IPS DF 19.7 (cell line): Measurements from ENCODE around the gene SMYD3.

Source experiments
- DNase-seq: peaks from one replicate; pipeline ENCODE4 v3.0.0-alpha.2; 2013; ENCODE audit warnings: low read depth, low spot score

Gene SMYD3

DNA sequence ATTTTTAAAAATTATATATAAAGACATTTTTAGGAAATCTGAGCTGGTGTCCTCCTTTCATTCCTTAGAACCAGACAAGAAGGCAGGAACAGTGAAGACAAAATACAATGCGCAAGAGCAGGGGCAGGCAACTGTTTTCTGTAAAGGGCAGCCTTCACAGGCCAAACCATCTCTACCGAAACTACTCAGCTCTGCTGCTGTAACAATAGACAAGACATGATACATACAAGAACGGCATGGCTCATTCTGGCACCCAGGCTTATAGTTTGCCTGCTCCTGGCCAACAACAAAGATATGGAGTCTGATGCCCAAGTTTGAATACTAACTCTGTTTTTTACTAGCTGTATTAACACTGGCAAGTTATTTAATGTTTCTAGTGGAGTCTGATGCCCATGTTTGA lies 232.0 kb downstream of the SMYD3 start:
- DNase-seq: no peak

GRCh38 chr1:246274186-246274585 lies 232.9 kb downstream of the SMYD3 start:
- DNase-seq: no peak

DNA sequence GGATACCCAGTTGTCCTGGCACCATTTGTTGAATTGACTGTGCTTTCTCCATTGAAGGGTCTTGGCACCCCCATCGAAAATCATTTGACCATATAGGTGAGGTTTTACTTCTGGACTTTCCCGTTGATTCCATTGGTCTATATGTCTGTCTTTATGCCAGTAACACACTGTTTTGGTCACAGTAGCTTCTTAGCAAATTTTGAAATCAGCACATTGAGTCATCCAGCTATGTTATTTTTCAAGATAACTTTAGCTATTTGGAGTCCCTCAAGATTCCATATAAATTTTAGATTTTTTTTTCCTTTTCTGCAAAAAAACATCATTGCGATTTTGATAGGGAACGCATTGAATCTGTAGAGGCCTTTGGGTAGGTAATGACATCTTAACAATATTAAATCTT lies 235.6 kb downstream of the SMYD3 start:
- no peak for DNase-seq

DNA sequence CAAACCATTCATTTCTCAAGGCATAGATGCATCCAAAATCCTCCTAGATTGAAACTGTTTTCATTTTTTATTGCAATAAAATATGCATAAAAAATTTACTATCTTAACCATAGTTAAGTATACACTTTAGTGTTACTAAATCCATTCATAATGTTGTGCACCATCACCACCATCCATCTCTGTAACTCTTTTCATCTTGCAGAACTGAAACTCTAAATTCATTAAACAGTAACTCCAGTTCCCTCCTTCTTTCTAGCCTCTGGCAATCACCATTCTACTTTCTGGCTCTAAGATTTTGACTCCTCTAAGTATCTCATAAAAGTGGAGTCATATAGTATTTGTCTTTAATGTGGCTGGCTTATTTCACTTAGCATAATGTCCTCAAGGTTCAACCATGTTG lies 236.8 kb downstream of the SMYD3 start:
- no peak for DNase-seq

GRCh38 chr1:246269466-246269865 lies 237.6 kb downstream of the SMYD3 start:
- no peak for DNase-seq

GRCh38 chr1:246267896-246268295 lies 239.2 kb downstream of the SMYD3 start:
- DNase-seq: peak; percentile 7

- no peak for DNase-seq
Measured at GRCh38 chr1:246267426-246267825, 239.7 kb downstream of the SMYD3 start.

GRCh38 chr1:246265481-246265880 lies 241.6 kb downstream of the SMYD3 start:
- DNase-seq: no peak

- no peak for DNase-seq
Measured at GRCh38 chr1:246262281-246262680, 244.8 kb downstream of the SMYD3 start.

- no peak for DNase-seq
Measured at GRCh38 chr1:246261639-246262038, 245.4 kb downstream of the SMYD3 start.

GRCh38 chr1:246258250-246258649 lies 248.8 kb downstream of the SMYD3 start:
- no peak for DNase-seq

DNA sequence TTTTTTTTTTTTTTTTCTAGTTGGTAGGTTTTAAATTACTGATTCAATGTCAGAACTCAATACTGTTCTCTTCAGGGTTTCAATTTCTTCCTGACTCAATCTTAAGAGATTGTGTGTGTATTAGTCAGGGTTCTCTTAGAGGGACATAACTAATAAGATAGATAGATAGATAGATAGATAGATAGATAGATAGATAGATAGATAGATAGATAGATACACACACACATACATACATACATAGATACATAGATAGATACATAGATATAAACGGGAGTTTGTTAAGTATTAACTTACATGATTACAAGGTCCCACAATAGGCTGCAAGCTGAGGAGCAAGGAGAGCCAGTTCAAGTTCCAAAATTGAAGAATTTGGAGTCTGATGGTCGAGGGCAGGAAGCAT lies 251.3 kb downstream of the SMYD3 start:
- DNase-seq: no peak

DNA sequence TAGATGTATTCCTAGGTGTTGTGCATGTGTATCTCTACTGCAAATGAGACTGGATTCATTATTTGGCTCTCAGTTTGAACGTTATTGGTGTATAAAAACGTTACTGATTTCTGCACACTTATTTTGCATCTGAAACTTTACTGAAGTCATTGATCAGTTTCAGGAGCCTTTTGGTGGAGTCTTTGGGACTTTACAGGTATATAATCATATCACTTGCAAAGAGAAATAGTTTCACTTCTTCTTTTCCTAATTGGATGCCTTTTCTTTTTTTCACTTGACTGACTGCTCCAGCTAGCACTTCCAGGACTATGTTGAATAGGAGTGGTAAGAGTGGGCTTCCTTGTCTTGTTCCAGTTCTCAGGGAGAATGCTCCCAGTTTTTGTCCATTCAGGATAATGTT lies 252.2 kb downstream of the SMYD3 start:
- no peak for DNase-seq

GRCh38 chr1:246246430-246246829 lies 260.6 kb downstream of the SMYD3 start:
- no peak for DNase-seq

GRCh38 chr1:246245541-246245940 lies 261.5 kb downstream of the SMYD3 start:
- no peak for DNase-seq

GRCh38 chr1:246232126-246232525 lies 275.0 kb downstream of the SMYD3 start:
- no peak for DNase-seq

- DNase-seq: no peak
Measured at GRCh38 chr1:246226041-246226440, 281.0 kb downstream of the SMYD3 start.

GRCh38 chr1:246221485-246222255 lies 285.4 kb downstream of the SMYD3 start:
- no peak for DNase-seq

DNA sequence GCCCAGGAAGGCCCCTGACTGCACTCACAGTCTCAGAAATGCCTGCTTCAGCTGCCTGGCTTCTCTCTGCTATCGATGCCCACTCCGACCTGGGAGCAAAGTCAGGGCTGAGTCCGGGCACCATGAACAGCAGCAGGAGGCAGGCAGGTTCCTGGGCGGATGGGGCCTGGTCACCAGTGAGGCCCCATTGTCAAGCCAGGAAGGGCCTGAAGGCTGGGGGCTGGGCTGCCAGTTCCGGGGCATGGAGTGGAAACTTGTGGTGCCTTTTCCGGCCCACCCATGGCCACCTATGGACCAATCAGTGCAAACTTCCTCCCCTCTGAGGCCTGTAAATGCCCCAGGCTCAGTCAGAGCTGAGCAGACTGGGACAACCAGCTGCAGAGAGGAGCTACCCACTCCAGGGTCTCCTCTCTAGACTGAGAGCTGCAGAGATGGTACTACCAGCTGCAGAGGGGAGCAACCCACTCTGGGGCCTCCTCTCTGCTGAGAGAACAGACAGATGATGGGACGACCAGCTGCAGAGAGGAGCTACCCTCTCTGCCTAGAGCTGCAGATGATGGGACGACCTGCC lies 286.5 kb downstream of the SMYD3 start:
- no peak for DNase-seq

GRCh38 chr1:246219508-246220030 lies 287.5 kb downstream of the SMYD3 start:
- no peak for DNase-seq

DNA sequence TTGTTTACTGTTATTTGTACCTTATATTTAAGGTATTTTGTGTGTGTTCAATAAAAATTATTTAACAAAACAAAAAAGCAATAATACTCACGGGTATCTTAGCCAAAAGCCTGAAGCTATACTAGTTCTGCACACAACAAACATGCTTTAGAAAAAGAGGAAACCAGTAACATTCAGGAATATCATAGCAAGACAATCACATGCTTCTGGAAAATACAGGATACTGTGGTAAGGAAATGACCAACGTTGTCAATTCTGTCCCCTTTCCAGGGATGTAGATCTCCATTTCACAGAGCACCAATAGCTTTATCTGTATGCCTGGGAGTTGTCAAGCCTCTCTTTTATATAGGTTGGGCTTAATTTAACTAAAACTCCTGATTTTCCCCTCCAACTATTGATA lies 288.4 kb downstream of the SMYD3 start:
- DNase-seq: no peak

DNA sequence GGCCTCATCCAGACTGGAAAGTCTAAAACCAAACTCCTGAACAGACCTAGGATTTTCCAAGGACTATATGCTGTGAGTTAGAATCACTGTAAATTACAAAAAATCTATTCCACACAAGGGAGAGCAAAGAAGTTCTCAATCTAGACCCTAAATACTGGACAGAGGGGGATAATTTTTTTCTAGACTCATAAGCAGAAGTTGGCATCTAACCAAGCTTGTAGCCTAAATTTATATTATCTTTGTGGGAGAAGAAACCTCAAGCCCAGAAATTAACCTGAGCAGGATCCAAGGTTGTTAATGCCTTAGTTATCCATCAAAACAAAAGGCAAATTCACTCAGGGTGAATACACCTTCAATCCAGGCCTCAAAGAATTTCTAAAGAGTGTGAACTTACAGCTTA lies 290.2 kb downstream of the SMYD3 start:
- DNase-seq: no peak

- no peak for DNase-seq
Measured at GRCh38 chr1:246215510-246215903, 291.6 kb downstream of the SMYD3 start.
